ENCODE results near the gene NTSR1. TPM values are rescaled to one million over a fixed set of nuclear protein-coding genes. Genes with fewer than 3 reads are reported as not detected.

The NTSR1 gene
- total RNA-seq, 1 experiment from 2014 or later, result 44.1 TPM

DNA sequence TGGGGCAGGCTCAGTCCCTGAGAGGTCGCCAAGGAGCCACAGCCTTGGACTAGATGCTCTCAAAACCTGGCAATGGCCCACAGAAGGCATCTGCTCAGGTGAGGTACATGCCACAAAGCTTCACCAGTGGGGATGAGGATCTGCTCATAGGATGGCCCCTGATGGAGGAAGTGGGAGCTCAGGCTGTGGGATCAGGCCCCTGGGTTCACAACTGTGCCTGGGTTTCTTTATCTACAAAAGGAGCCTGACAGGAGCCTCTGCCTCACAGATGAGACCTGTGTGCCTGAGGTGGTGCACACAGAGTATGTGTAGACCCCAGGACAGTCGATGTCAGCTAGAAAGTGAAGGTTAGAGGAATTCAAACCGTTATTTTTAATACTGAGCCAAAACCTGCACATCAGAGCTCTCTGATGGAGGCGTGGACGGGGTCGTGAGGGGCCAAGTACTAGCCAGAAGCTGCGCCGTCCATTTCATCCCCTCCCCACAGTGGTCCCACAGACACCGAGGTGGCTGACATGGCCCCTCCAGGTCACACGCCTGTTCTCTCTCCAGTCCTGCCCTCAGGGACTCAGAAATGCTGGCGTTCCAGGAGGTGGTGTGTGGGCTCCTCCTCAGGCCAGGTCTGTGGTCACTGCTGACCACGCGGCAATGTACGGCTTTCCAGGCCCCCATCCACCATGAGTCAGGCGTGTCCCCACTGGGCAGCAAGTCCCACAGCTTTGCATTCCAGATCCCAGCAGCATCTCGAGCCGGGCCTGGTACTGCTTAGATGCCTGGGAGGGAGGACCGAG lies 33.3 kb downstream of the NTSR1 start:
- Histone ChIP-seq H3K4me1 (ENCODE audit: control insufficient read depth, insufficient read depth, low read length) (peaks cover 46% of the 10 kb centered on the region), H3K4me3 (ENCODE audit: low read depth in 2 of 2, low read length in 2 of 2) (no peak overlapping the region), H3K9me3 (ENCODE audit: control insufficient read depth, insufficient read depth, low read depth, low read length) (no peaks in the 10 kb centered on the region), H3K36me3 (ENCODE audit: control insufficient read depth, insufficient read depth, low read length) (0 out of 2 replicates have a peak, but pooled peaks cover 2% of the 10 kb centered on the region), H3K27me3 (ENCODE audit: control insufficient read depth, insufficient read depth, low read length) (no peaks in the 10 kb centered on the region), H3K27ac (ENCODE audit: low read length) (0 out of 2 replicates have a peak overlapping the region, but pooled peaks have one; percentile 23)
- ATAC-seq (no peak), DNase-seq (ENCODE audit: low read depth, low spot score) (no peak)
- intact Hi-C loops (cut with micrococcal nuclease; ENCODE audit: unreplicated experiment) (no loop called here), in situ Hi-C loops (cut with HindIII; ENCODE audit: low pct_unique_long_range_greater_than_20kb, low sequenced_read_pairs) (no loop called here)
- ChIA-PET POLR2A (no interaction called here), CTCF (no interaction called here)
- BruUV-seq (replicated peaks), result no TSS peak
- TF ChIP-seq POLR2AphosphoS5 (IDR thresholded peaks at IDR 0.05; ENCODE audit: low read depth, low read length) (no peak), TCF7L2 (IDR thresholded peaks at IDR 0.05; ENCODE audit: low read depth, low read length) (no peak), SIN3A (IDR thresholded peaks at IDR 0.05; ENCODE audit: borderline replicate concordance, insufficient read depth, low read depth, low read length) (no peak)
- TF ChIP-seq, protein P1, sequence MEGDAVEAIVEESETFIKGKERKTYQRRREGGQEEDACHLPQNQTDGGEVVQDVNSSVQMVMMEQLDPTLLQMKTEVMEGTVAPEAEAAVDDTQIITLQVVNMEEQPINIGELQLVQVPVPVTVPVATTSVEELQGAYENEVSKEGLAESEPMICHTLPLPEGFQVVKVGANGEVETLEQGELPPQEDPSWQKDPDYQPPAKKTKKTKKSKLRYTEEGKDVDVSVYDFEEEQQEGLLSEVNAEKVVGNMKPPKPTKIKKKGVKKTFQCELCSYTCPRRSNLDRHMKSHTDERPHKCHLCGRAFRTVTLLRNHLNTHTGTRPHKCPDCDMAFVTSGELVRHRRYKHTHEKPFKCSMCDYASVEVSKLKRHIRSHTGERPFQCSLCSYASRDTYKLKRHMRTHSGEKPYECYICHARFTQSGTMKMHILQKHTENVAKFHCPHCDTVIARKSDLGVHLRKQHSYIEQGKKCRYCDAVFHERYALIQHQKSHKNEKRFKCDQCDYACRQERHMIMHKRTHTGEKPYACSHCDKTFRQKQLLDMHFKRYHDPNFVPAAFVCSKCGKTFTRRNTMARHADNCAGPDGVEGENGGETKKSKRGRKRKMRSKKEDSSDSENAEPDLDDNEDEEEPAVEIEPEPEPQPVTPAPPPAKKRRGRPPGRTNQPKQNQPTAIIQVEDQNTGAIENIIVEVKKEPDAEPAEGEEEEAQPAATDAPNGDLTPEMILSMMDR (IDR thresholded peaks at IDR 0.05), result no peak

GRCh38 chr20:62742550-62742949 lies 33.9 kb downstream of the NTSR1 start:
- Histone ChIP-seq H3K27ac (ENCODE audit: low read length) (no peak overlapping the region), H3K4me1 (ENCODE audit: control insufficient read depth, insufficient read depth, low read length) (peaks cover 40% of the 10 kb centered on the region), H3K4me3 (ENCODE audit: low read depth in 2 of 2, low read length in 2 of 2) (no peak overlapping the region), H3K9me3 (ENCODE audit: control insufficient read depth, insufficient read depth, low read depth, low read length) (no peaks in the 10 kb centered on the region), H3K36me3 (ENCODE audit: control insufficient read depth, insufficient read depth, low read length) (no peaks in the 10 kb centered on the region), H3K27me3 (ENCODE audit: control insufficient read depth, insufficient read depth, low read length) (no peaks in the 10 kb centered on the region)
- TF ChIP-seq POLR2AphosphoS5 (IDR thresholded peaks at IDR 0.05; ENCODE audit: low read depth, low read length), result no peak
- no peak for TF ChIP-seq TCF7L2 (IDR thresholded peaks at IDR 0.05; ENCODE audit: low read depth, low read length)
- TF ChIP-seq REST (IDR thresholded peaks at IDR 0.05; ENCODE audit: insufficient read depth in 1 of 2, low read depth in 2 of 2, low read length in 1 of 2), result no peak
- no peak for TF ChIP-seq SIN3A (IDR thresholded peaks at IDR 0.05; ENCODE audit: borderline replicate concordance, insufficient read depth, low read depth, low read length)
- TF ChIP-seq, protein P1 (IDR thresholded peaks at IDR 0.05), result no peak
- in situ Hi-C loops (cut with HindIII; ENCODE audit: low pct_unique_long_range_greater_than_20kb, low sequenced_read_pairs) (no loop called here), intact Hi-C loops (cut with micrococcal nuclease; ENCODE audit: unreplicated experiment) (no loop called here)
- BruUV-seq (replicated peaks), result no TSS peak
- POLR2A ChIA-PET, result interaction anchor here (0.6 kb wide), 1 partner anchor 49 kb away, joined by 3 read pairs; no protein-coding TSS in a partner anchor
- DNase-seq (ENCODE audit: low read depth, low spot score), result no peak
- no peak for ATAC-seq
- CTCF ChIA-PET, result no interaction called here

All from Panc1 (cell line).